ENCODE measurements around the gene EME1.
A peak's percentile ranks its signal among the peaks of the same experiment; 100 is the strongest.

Gene EME1

GRCh38 chr17:50372758-50373556, at the start of gene EME1, which contains the start of gene MRPL27:
EME1 (plus strand) TSS chr17:50373229; CDS start chr17:50375209, 1,980 bp downstream.
MRPL27 (minus strand) TSS chr17:50373184; CDS start chr17:50373170, 14 bp downstream.
- Histone ChIP-seq H3K79me2 (ENCODE audit: low read length) (peaks cover 33% of the 10 kb centered on the region), H3K9me3 (replicated peaks; ENCODE audit: insufficient read depth, low read length) (no peaks in the 10 kb centered on the region), H3K9me2 (replicated peaks; ENCODE audit: insufficient read depth, low read length) (no peaks in the 10 kb centered on the region), H3K4me2 (ENCODE audit: low read depth, low read length) (peak within 1 kb of the TSS; percentile 95), H3F3A (ENCODE audit: insufficient read depth, low read length) (no peaks in the 10 kb centered on the region), H2AFZ (ENCODE audit: low read length) (peak within 1 kb of the TSS; percentile 77), H3K9ac (ENCODE audit: low read length) (peak within 1 kb of the TSS; percentile 93), H3K4me3 (ENCODE audit: low read length) (peak within 1 kb of the TSS; percentile 79), H3K27ac (ENCODE audit: low read length) (peak within 1 kb of the TSS; percentile 82), H4K20me1 (ENCODE audit: insufficient read depth, low read length) (no peaks in the 10 kb centered on the region), H3K27me3 (replicated peaks; ENCODE audit: insufficient read depth, low read length) (no peaks in the 10 kb centered on the region), H3K4me1 (ENCODE audit: low read length) (peaks cover 11% of the 10 kb centered on the region), H3K36me3 (replicated peaks; ENCODE audit: insufficient read depth, low read length) (no peaks in the 10 kb centered on the region)
- DNase-seq = peak; percentile 93
- no peak for TF ChIP-seq EZH2 (optimal IDR thresholded peaks at IDR 0.05; ENCODE audit: low read depth, low read length)
- no peak for TF ChIP-seq EZH2phosphoT487 (IDR thresholded peaks at IDR 0.05; ENCODE audit: low read length)
- TF ChIP-seq CTCF (IDR thresholded peaks at IDR 0.05; ENCODE audit: low read length) = no peak

GRCh38 chr17:50325906-50326305, 47.1 kb upstream of the EME1 start:
- TF ChIP-seq CTCF (IDR thresholded peaks at IDR 0.05; ENCODE audit: low read length) (no peak), EZH2phosphoT487 (IDR thresholded peaks at IDR 0.05; ENCODE audit: low read length) (no peak), EZH2 (optimal IDR thresholded peaks at IDR 0.05; ENCODE audit: low read depth, low read length) (no peak)
- H3K4me3 ChIP-seq (ENCODE audit: low read length) = no peak overlapping the region
- no peaks in the 10 kb centered on the region; the same call in 1 of the 2 replicates for H3K27me3 ChIP-seq (replicated peaks; ENCODE audit: insufficient read depth, low read length)
- no peaks in the 10 kb centered on the region for H3K79me2 ChIP-seq (ENCODE audit: low read length)
- DNase-seq = no peak
- H3K27ac ChIP-seq (ENCODE audit: low read length) = no peak overlapping the region
- no peak overlapping the region for H3K4me2 ChIP-seq (ENCODE audit: low read depth, low read length)
- no peak overlapping the region for H2AFZ ChIP-seq (ENCODE audit: low read length)
- no peak overlapping the region for H3K9ac ChIP-seq (ENCODE audit: low read length)
- no peaks in the 10 kb centered on the region for H3F3A ChIP-seq (ENCODE audit: insufficient read depth, low read length)
- no peaks in the 10 kb centered on the region for H3K9me2 ChIP-seq (replicated peaks; ENCODE audit: insufficient read depth, low read length)
- no peaks in the 10 kb centered on the region for H3K9me3 ChIP-seq (replicated peaks; ENCODE audit: insufficient read depth, low read length)
- no peaks in the 10 kb centered on the region for H4K20me1 ChIP-seq (ENCODE audit: insufficient read depth, low read length)
- H3K36me3 ChIP-seq (replicated peaks; ENCODE audit: insufficient read depth, low read length) = no peaks in the 10 kb centered on the region
- no peaks in the 10 kb centered on the region for H3K4me1 ChIP-seq (ENCODE audit: low read length)

- Histone ChIP-seq H3K4me2 (ENCODE audit: low read depth, low read length) (no peak overlapping the region), H3K9me2 (replicated peaks; ENCODE audit: insufficient read depth, low read length) (no peaks in the 10 kb centered on the region), H3K27me3 (replicated peaks; ENCODE audit: insufficient read depth, low read length) (no peaks in the 10 kb centered on the region; the same call in 1 of the 2 replicates), H3K4me3 (ENCODE audit: low read length) (no peak overlapping the region), H3K36me3 (replicated peaks; ENCODE audit: insufficient read depth, low read length) (no peaks in the 10 kb centered on the region), H3K79me2 (ENCODE audit: low read length) (no peaks in the 10 kb centered on the region), H3K9me3 (replicated peaks; ENCODE audit: insufficient read depth, low read length) (no peaks in the 10 kb centered on the region), H3K4me1 (ENCODE audit: low read length) (no peaks in the 10 kb centered on the region), H3K9ac (ENCODE audit: low read length) (no peak overlapping the region), H2AFZ (ENCODE audit: low read length) (no peak overlapping the region), H4K20me1 (ENCODE audit: insufficient read depth, low read length) (no peaks in the 10 kb centered on the region), H3F3A (ENCODE audit: insufficient read depth, low read length) (no peaks in the 10 kb centered on the region), H3K27ac (ENCODE audit: low read length) (no peak overlapping the region)
- no peak for TF ChIP-seq EZH2 (optimal IDR thresholded peaks at IDR 0.05; ENCODE audit: low read depth, low read length)
- TF ChIP-seq EZH2phosphoT487 (IDR thresholded peaks at IDR 0.05; ENCODE audit: low read length) = no peak
- TF ChIP-seq CTCF (IDR thresholded peaks at IDR 0.05; ENCODE audit: low read length) = no peak
- DNase-seq = no peak
These were observed 46.1 kb upstream of the EME1 start for GRCh38 chr17:50326831-50327364.
